ENCODE results near the gene ATG10. TPM values are rescaled to one million over a fixed set of nuclear protein-coding genes. Genes with fewer than 3 reads are reported as not detected.
"Not testable (repeated sequence)": the region's sequence is repeated elsewhere in the genome, so short reads cannot be mapped to it uniquely, and the experiment has no call there.

Gene ATG10
- total RNA-seq, 1 donor from 2014 or later = 7.6 TPM

DNA sequence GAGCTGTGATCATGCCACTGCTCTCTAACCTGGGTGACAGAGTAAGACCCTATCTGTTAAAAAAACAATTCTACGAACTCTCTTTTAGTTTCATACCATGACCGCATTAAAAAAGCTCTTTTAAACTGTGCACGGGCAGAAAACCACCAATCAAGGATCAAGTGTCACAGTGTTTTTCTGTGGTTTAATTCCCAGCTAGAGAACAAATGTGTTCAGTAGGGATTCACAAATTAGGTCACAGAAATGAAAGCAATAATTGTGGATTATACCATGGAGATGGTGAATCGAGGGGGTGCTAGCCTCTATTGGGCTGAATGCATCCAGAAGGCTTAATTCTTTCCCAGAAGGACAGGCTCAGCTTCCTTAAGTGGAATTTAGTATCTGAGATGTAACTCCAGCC is 79.1 kb downstream of the ATG10 start:
- intact Hi-C loops (cut with micrococcal nuclease) = no loop called here

DNA sequence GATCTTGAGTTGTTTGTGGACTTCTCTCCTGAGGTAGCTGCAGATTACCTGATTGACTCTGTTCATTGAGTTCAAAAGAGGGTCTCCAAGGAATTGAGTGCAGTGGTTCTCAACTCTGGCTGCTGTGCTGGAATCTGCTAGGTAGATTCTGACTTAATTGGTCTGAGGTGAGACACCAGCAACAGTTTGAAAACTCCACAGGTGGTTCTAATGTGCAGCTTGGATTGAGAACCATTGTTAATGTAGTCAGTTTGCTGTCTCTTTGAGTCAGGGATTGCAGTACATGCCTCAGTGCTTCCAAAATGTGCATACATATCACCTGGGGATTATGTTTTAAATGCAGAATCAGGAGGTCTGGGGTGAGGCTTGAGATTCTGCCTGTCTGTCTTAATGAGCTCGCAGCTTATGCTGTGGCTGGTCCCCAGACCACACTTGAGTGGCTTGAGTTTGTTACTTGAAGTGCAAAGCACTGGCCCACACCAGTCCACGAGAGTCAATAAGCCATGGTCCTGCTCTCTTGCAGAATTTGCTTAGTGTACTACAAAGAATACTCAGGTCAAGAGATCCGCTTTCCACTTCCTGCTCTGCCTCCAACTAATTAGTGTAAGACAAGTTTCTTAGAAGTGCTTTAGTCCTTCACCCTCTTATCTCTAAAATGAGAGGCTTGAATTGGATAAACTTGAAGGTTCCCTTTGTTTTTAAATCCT is 82.3 kb downstream of the ATG10 start:
- intact Hi-C loops (cut with micrococcal nuclease) = no loop called here

GRCh38 chr5:82057051-82057450 is 85.2 kb downstream of the ATG10 start:
- intact Hi-C loops (cut with micrococcal nuclease) = no loop called here

GRCh38 chr5:82058710-82059109 is 86.9 kb downstream of the ATG10 start:
- intact Hi-C loops (cut with micrococcal nuclease) = no loop called here

- intact Hi-C loops (cut with micrococcal nuclease) = no loop called here
Measured at GRCh38 chr5:82066791-82067190, 95.0 kb downstream of the ATG10 start.

- intact Hi-C loops (cut with micrococcal nuclease) = not testable (repeated sequence)
Measured at GRCh38 chr5:82068042-82068441, 96.2 kb downstream of the ATG10 start.

- intact Hi-C loops (cut with micrococcal nuclease) = no loop called here
Measured at GRCh38 chr5:82068723-82069122, 96.9 kb downstream of the ATG10 start.

- intact Hi-C loops (cut with micrococcal nuclease) = no loop called here
Measured at GRCh38 chr5:82072138-82072537, 100.3 kb downstream of the ATG10 start.

DNA sequence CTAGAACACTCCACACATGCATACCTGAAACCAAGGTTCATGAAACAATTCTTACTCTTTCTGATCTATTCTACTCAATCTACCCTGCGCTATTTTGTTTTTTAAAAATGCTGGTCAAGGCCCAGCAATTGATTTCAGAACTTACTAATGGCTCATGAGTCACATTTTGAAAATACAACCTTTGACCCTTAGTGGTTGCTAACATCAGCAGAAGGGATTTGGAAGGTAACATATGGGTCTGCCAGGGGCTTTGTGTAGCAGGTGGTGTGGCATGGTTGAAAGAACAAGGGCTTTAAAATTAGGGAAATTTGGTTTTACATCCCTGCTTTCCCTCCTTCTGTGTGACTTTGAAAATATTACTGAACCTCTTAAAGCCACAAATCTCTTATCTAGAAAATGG is 101.4 kb downstream of the ATG10 start:
- intact Hi-C loops (cut with micrococcal nuclease) = no loop called here

DNA sequence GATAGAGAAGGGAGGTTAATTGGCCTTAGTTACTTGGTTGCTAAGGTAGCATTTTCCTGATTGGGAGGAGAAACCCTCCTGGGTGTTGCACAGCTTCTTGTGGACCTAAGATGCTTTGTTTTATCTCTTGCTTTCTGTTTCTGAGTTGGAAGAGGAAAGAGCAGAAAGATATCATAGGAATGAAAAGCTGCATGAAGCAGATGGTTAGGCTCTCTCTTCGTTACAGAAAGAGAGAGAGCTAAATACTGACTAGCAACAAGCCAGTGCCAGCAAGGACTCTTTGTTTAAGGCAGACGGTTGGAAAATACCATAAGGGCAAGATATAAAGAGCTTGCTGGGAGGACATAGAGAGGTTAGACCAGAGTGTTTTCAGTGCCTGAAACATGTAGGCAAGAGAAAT is 103.1 kb downstream of the ATG10 start:
- intact Hi-C loops (cut with micrococcal nuclease) = no loop called here

DNA sequence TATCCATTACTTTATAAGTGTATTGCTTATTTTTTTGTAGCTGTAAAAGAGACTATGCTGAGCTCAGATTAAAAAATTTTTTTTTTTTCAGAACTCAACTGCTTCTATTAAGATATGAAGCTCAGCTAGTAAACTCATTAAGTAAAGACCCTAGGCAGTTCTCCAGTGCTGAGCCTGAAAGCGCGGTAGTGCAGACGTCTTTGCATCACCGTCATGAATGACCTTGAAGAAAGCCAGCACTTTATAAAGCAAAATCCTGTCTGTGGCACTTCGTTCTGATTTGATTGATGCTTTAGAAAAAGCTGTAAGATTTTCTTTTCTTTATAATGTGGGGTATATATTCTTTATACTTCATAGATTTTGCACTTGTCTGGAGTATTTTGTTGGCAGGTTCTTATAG is 105.7 kb downstream of the ATG10 start:
- intact Hi-C loops (cut with micrococcal nuclease) = no loop called here

DNA sequence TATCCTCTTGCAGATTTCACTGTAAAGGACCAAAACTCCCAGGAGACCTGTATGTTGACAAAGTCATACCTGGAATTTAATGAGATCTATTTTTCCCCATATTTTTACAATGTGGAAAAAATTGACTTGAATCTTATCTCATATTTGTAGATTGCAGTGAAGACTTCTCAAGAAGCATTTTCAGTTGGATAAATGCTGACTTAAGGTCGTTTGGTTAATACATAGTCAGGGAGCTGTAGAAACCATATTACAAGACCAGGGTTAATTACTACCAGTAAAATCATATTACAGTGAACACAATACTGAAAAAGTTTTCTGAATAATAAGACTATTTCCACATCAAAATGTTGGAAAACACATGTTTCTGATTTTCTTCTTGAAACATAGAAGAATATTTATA is 119.8 kb downstream of the ATG10 start:
- intact Hi-C loops (cut with micrococcal nuclease) = no loop called here

- intact Hi-C loops (cut with micrococcal nuclease) = no loop called here
Measured at GRCh38 chr5:82095536-82095935, 123.7 kb downstream of the ATG10 start.

DNA sequence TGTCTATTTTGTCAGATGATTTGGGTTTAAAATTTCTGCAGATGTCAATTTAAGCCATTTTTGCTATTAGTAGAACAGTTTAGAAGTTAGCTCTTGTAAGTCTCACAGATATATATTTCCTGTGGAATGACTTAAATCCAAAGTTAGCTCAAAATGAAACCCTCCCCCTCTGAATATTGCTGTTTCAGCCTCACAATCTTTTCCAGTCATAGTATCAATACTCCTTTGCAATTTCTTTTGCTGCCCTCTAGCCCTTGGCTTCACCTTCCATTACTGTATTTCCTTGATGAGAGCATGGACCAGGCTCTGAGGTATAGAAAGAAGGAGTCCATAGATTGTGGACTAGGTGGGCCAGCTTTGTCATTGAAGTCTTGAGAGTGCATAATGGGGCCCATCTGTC is 124.4 kb downstream of the ATG10 start:
- intact Hi-C loops (cut with micrococcal nuclease) = no loop called here

DNA sequence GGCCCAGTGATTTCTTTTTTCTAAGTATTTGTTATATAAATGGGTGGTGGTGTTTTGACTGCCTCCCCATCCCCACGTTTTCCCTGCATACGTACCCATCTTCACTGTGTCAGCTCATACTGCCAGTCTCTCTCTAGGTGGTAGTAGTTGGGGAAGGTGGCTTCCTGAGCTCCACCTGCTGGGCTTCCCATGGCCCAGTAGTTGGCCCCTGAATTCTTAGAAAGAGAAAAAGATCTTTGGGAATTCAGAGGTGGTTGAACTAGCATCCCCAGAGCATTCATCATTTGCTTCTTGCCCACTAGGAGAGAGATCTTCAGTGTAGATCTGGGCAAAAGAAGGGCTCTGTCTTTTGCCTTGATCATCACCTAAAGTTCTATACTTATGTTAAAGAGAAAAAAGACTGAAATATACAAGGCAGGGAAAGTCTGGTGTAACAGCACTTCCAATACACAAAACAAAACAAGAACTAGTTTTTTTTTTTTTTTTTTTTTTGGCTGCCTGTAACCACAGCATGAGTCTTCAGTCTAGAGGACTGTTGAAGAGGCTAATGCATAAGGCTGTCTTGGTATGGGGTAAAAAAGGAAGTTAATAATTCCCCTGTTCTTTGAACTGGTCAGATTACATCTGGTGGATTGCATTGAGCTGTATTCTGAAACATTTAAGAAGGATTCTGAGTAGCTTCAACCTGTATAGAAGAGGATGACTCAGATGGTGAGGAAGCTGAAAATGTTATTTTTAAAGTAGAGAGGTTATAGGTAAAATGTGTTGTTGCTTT is 128.7 kb downstream of the ATG10 start:
- intact Hi-C loops (cut with micrococcal nuclease) = loop anchor here (10.0 kb wide), 1 partner anchor 64 kb away; no protein-coding TSS in a partner anchor

- intact Hi-C loops (cut with micrococcal nuclease) = loop anchor here (10.0 kb wide), 1 partner anchor 60 kb away; no protein-coding TSS in a partner anchor
Measured at GRCh38 chr5:82104872-82105271, 133.0 kb downstream of the ATG10 start.

- intact Hi-C loops (cut with micrococcal nuclease) = loop anchor here (10.0 kb wide), 1 partner anchor 59 kb away; no protein-coding TSS in a partner anchor
Measured at GRCh38 chr5:82105457-82105856, 133.6 kb downstream of the ATG10 start.

- intact Hi-C loops (cut with micrococcal nuclease) = loop anchor here (10.0 kb wide), 1 partner anchor 59 kb away; no protein-coding TSS in a partner anchor
Measured at GRCh38 chr5:82106207-82106606, 134.4 kb downstream of the ATG10 start.

DNA sequence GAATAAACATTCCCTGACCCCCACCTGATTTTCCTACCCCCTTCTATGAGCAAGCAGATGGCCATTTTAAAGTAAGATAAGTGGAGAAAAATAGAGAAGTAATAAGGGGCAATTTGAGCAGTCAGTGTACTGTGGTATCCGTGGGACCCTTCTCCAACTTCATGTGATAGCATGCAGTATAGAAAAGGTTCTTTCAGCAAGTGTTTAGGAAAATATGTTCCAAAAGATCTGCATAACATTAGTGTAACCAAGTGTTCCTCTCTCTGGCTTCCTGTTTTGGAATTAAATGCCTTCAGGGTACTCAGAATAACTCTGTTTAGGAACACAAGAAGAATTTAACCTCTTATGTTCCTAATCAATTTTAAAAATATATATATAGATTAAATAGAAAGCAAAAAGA is 134.9 kb downstream of the ATG10 start:
- intact Hi-C loops (cut with micrococcal nuclease) = loop anchor here (10.0 kb wide), 1 partner anchor 58 kb away; no protein-coding TSS in a partner anchor

DNA sequence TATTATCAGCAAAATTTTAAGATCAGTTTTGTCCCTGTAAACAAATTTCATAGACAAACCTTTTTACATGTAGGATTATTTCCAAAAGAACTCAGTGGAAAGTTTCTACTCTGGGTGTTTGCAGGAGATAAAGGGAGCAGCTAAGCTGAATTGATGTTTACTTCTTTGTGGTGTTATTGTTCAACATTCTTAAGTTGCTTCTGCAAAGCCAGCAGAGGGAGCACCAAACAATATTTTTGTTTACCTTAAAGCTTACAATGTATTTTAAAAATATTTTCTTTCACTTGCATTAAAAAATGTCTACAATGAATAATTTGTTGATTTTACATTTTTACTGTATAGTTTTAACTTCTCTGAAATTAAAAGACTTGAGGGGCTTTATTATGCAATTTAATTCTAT is 135.4 kb downstream of the ATG10 start:
- intact Hi-C loops (cut with micrococcal nuclease) = loop anchor here (10.0 kb wide), 1 partner anchor 58 kb away; no protein-coding TSS in a partner anchor

GRCh38 chr5:82109013-82109412 is 137.2 kb downstream of the ATG10 start:
- intact Hi-C loops (cut with micrococcal nuclease) = loop anchor here (10.0 kb wide), 1 partner anchor 56 kb away; no protein-coding TSS in a partner anchor

DNA sequence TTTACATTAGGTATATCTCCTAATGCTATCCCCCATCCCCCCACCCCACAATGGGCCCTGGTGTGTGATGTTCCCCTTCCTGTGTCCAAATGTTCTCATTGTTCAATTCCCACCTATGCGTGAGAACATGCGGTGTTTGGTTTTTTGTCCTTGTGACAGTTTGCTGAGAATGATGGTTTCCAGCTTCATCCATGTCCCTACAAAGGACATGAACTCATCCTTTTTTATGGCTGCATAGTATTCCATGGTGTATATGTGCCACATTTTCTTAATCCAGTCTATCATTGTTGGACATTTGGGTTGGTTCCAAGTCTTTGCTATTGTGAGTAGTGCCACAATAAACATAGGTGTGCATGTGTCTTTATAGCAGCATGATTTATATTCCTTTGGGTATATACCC is 138.1 kb downstream of the ATG10 start:
- intact Hi-C loops (cut with micrococcal nuclease) = loop anchor here (10.0 kb wide), 1 partner anchor 55 kb away; no protein-coding TSS in a partner anchor

All from T-helper 2 cell treated with Interferon-gamma antibody and Interleukin-4, amounts not matched to agents 100 ng/mL and 5 ng/mL, for 36 hours (primary cell).